Duodenal mucosa (tissue), 2 donors: Measurements from ENCODE around the gene PDE6A.

Experiments used
- H3K27ac ChIP-seq: one replicate; pipeline ENCODE4 v1.7.0; 2013; ENCODE audit warnings: low read depth, low read length
- H3K27me3 ChIP-seq, 2 donors: one replicate each; pipeline ENCODE4 v1.7.0; 2013; ENCODE audit warnings: low read length in 2 of 2, control low read depth in 1 of 2; ENCODE audit not compliant: insufficient read depth in 2 of 2, control insufficient read depth in 1 of 2
- H3K36me3 ChIP-seq, 2 donors: one replicate each; pipeline ENCODE4 v1.7.0; 2013; ENCODE audit warnings: low read length in 2 of 2, control low read depth in 1 of 2; ENCODE audit not compliant: insufficient read depth in 2 of 2, control insufficient read depth in 1 of 2
- H3K4me1 ChIP-seq, 2 donors: one replicate each; pipeline ENCODE4 v1.7.0; 2013; ENCODE audit warnings: low read length in 2 of 2, control low read depth in 1 of 2; ENCODE audit not compliant: insufficient read depth in 2 of 2, control insufficient read depth in 1 of 2
- H3K4me3 ChIP-seq, 2 donors: one replicate each; pipeline ENCODE4 v1.7.0; 2013; ENCODE audit warnings: low read length in 2 of 2, low read depth in 1 of 2
- H3K9ac ChIP-seq, 2 donors: one replicate each; pipeline ENCODE4 v1.7.0; 2013; ENCODE audit warnings: low read length in 2 of 2, low read depth in 1 of 2
- H3K9me3 ChIP-seq, 2 donors: one replicate each; pipeline ENCODE4 v1.7.0; 2013; ENCODE audit warnings: low read length in 2 of 2, control low read depth in 1 of 2; ENCODE audit not compliant: control insufficient read depth in 1 of 2

PDE6A gene

DNA sequence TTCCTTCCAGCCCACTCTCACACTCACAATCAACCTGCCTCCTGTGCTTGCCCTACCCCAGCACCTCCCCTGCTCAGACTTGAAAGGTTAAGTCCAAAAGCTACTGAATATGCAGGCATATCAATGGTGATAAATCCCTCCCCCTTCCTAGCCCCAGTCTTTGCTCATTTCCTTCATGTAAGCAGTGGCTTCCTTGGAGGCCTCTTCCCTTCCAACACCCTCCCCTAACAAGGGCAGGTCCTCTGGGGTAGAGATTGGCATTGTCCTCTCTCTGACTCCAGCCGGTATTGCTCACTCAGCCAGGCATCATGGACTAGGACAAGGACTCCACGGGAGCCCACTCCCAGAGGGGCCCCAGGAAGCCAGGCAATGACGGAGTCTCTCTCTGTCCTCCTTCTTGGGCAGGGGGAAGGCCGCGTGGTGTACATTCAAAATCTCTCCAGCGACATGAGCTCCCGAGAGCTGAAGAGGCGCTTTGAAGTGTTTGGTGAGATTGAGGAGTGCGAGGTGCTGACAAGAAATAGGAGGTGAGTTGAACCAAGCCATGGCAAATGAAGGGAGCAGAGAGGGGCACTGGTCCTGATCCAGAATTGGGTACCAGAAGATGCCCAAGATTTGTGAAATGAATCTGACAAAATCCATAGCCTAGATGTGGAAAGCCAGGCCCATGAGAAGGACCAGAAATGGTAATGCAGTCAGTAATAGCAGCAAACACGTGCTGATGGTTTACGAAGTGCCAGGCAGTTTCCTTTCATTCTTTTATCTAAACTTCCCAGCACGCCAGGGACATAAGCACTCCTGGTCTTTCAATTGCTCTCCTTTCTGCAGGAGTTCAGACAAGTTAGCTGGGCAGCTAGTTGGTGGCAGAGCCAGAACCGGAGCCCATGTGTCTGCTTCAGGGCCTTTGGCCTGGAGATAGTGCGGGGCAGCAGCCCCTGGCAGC, 102.5 kb downstream of the PDE6A start:
- no peak overlapping the region for H3K9ac ChIP-seq

DNA sequence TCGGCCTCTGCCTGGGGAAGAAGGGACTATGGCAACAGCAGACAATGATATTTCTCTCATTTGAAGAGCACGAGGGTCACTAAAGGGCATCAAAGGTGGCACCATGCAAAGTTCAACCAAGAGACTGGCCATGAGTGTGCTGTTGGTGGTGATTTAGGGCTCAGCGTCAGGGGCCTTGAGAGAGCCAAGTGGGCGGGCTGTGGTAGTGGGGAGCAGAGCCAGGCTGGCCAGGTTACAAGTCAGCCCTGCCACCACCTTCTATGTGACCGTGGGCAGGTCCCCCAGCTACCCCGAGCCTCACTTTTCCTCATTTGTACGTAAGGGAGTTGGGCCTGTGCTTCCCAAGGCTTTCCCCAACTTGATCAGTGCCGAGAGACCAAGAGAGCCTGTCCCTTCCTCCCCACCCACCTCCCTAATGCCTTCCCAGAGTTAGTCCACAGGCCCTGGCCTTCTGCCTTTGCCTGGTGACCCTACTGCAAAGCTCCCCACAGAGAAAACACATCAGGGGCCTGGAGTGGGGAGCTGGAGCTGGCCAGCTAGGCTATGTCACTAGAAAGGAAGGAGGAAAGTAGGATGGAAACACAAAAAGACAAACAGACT, 104.3 kb downstream of the PDE6A start:
- Histone ChIP-seq H3K36me3 (peaks cover 37 to 80% of the 10 kb centered on the region in 2 donors), H3K4me3 (no peak overlapping the region), H3K27ac (no peak overlapping the region), H3K27me3 (no peaks in the 10 kb centered on the region), H3K9ac (no peak overlapping the region), H3K4me1 (no peaks in the 10 kb centered on the region), H3K9me3 (no peaks in the 10 kb centered on the region)

More for the DNA sequence above, 102.5 kb downstream of the PDE6A start:
- no peak overlapping the region for H3K27ac ChIP-seq
- H3K36me3 ChIP-seq, result peaks cover 43 to 81% of the 10 kb centered on the region in 2 donors
- H3K4me1 ChIP-seq, result no peaks in the 10 kb centered on the region
- no peak overlapping the region for H3K4me3 ChIP-seq
- H3K27me3 ChIP-seq, result no peaks in the 10 kb centered on the region
- no peaks in the 10 kb centered on the region for H3K9me3 ChIP-seq

DNA sequence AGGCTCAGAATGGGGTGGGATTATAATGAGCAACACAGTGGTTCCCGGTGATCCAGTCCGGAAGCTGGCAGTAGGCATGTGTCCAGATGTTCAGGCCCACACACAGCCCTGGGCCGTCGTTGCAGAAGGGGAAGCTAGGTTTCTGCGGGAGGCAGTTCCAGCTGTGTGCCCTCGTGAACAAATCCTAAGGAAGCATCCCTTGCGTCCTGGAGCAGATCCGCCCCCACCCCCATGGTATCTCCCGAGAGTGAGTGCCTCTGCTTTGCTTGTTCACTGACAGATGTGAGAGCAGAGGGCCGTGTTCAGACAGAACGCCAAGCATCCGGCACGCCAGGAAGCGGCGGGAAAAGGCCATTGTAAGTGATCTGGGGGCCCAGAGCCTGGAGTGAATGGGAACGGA, 104.8 kb downstream of the PDE6A start:
- Histone ChIP-seq H3K4me3 (no peak overlapping the region), H3K27ac (no peak overlapping the region), H3K4me1 (no peaks in the 10 kb centered on the region), H3K9ac (no peak overlapping the region), H3K27me3 (no peaks in the 10 kb centered on the region), H3K36me3 (peaks cover 32 to 79% of the 10 kb centered on the region in 2 donors), H3K9me3 (no peaks in the 10 kb centered on the region)

DNA sequence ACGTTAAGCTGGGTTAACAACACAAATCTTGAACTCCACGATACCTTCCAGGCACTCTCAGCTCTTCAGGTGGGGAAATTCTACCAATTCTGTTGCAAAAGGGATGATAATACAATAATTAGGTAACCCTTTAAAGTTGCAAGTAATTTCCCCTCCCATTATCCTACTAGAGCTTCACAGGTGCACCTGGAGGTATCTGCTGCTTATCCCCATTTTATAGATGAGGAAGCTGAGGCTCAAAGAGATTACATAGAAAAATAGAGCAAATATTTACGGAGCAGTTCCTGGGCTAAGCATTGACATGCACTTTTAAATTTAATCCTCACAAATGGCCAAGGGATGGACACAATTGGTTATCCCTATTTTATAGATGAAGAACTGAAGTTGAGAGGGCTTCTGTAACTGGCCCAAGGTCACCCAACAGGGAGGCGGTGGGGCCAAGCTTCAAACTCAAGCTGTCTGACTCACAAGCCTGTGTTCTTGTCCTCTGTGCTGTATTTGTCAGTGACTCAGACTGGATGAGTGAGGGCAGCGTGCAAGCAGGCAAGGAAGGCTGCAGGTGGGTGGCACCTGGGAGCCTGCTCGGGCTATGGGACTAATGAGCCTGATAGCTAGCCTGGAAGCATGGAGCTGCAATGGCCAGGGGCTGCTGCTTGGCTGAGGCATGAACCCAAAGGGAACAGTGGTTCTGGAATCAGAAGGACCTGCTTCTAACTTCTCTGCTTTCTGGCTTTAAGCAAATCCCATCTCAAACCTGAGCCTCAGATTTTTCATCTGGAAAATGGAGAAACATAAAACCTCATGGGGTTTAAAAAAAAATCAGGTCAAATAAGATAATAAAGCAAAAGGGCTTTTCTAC, 105.5 kb downstream of the PDE6A start:
- Histone ChIP-seq H3K27ac (no peak overlapping the region), H3K36me3 (peaks cover 30 to 77% of the 10 kb centered on the region in 2 donors), H3K27me3 (no peaks in the 10 kb centered on the region), H3K4me3 (no peak overlapping the region), H3K4me1 (no peaks in the 10 kb centered on the region), H3K9me3 (no peaks in the 10 kb centered on the region), H3K9ac (no peak overlapping the region)

DNA sequence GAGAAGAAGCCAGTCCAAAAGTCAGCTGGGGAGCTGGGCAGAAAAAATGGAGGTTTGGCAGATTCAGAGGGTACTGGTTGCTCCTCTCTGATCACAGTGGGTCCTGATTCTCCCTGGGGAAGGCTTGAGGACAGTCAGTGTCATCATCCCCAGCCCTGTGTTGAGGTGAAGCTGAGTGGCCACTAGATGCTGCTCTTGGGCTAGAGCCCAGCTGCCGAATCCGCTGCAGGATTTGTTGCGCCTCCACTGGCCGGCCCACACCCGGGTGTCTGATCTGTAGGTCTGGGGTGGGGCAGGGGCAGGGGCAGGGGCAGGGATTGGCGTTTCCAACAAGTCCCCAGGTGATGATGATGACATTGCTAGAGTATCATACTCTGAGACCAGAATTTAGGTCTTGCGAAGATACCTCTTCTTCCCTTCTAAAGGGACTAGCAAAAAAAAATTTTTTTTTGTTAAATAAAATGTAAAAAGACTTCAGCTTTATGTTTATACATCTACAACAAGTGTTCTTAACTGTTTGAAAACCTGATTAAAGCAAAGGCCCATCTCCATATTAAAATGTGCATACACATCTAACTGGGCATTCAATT, 106.8 kb downstream of the PDE6A start:
- Histone ChIP-seq H3K27ac (no peak overlapping the region), H3K4me1 (no peaks in the 10 kb centered on the region), H3K9me3 (no peaks in the 10 kb centered on the region), H3K9ac (no peak overlapping the region), H3K36me3 (peaks cover 30 to 83% of the 10 kb centered on the region in 2 donors), H3K4me3 (no peak overlapping the region), H3K27me3 (no peaks in the 10 kb centered on the region)

DNA sequence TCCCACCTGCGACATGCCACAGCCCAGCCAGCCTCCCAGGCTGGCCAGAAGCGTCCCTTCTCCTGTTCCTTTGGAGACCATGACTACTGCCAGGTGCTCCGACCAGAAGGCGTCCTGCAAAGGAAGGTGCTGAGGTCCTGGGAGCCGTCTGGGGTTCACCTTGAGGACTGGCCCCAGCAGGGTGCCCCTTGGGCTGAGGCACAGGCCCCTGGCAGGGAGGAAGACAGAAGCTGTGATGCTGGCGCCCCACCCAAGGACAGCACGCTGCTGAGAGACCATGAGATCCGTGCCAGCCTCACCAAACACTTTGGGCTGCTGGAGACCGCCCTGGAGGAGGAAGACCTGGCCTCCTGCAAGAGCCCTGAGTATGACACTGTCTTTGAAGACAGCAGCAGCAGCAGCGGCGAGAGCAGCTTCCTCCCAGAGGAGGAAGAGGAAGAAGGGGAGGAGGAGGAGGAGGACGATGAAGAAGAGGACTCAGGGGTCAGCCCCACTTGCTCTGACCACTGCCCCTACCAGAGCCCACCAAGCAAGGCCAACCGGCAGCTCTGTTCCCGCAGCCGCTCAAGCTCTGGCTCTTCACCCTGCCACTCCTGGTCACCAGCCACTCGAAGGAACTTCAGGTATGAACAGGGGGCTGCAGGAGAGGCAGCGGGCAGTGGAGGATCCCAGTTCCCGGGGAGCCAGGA, 108.0 kb downstream of the PDE6A start:
- Histone ChIP-seq H3K4me3 (no peak overlapping the region), H3K9ac (no peak overlapping the region), H3K27me3 (no peaks in the 10 kb centered on the region), H3K9me3 (no peaks in the 10 kb centered on the region), H3K4me1 (no peaks in the 10 kb centered on the region), H3K27ac (no peak overlapping the region), H3K36me3 (peaks cover 26 to 80% of the 10 kb centered on the region in 2 donors)

DNA sequence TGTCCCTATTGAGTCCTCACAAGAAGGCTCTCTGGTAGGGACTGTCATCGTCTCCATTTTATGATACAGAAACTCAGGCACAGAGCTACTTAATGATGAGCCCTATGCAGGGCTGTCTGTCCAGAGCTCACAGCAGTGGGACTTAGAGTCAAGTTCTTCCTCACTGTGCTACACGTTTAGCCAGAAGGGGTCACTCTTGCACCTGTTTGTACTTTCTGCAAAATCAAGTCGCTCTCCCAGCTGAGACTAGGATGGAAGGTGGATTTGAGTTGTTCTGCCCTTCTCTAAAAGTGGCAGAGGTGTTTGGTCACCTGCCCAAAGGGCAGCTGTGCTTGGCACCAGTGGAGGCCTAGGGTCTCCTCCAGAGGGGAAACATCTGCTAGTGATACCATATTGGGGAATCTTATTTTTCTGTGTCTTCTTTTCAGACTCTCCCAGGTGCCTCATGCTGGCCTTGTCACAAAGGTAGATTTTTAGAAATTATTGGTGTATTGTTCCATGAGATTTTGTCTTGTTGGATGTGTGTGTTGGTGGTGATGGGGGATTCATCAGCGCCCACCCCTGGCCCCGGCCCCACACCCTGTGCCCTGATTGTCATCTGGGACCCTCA, 110.2 kb downstream of the PDE6A start:
- no peaks in the 10 kb centered on the region for H3K9me3 ChIP-seq
- no peak overlapping the region for H3K27ac ChIP-seq
- no peak overlapping the region for H3K9ac ChIP-seq
- peaks cover 33 to 74% of the 10 kb centered on the region in 2 donors for H3K36me3 ChIP-seq
- H3K27me3 ChIP-seq, result no peaks in the 10 kb centered on the region
- H3K4me1 ChIP-seq, result no peaks in the 10 kb centered on the region
- H3K4me3 ChIP-seq, result no peak overlapping the region

DNA sequence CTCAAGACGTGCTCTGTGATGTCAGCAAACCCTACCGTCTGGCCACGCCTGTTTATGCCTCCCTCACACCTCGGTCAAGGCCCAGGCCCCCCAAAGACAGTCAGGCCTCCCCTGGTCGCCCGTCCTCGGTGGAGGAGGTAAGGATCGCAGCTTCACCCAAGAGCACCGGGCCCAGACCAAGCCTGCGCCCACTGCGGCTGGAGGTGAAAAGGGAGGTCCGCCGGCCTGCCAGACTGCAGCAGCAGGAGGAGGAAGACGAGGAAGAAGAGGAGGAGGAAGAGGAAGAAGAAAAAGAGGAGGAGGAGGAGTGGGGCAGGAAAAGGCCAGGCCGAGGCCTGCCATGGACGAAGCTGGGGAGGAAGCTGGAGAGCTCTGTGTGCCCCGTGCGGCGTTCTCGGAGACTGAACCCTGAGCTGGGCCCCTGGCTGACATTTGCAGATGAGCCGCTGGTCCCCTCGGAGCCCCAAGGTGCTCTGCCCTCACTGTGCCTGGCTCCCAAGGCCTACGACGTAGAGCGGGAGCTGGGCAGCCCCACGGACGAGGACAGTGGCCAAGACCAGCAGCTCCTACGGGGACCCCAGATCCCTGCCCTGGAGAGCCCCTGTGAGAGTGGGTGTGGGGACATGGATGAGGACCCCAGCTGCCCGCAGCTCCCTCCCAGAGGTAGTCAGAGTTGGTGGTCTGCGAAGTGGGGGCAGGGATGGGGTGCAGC, 111.3 kb downstream of the PDE6A start:
- Histone ChIP-seq H3K27ac (no peak overlapping the region), H3K9ac (no peak overlapping the region), H3K4me1 (no peaks in the 10 kb centered on the region), H3K9me3 (no peaks in the 10 kb centered on the region), H3K36me3 (peaks cover 26 to 71% of the 10 kb centered on the region in 2 donors), H3K4me3 (no peak overlapping the region), H3K27me3 (no peaks in the 10 kb centered on the region)

DNA sequence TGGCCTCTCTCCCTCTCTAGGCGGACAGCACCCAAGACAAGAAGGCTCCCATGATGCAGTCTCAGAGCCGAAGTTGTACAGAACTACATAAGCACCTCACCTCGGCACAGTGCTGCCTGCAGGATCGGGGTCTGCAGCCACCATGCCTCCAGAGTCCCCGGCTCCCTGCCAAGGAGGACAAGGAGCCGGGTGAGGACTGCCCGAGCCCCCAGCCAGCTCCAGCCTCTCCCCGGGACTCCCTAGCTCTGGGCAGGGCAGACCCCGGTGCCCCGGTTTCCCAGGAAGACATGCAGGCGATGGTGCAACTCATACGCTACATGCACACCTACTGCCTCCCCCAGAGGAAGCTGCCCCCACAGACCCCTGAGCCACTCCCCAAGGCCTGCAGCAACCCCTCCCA, 112.0 kb downstream of the PDE6A start:
- no peaks in the 10 kb centered on the region for H3K9me3 ChIP-seq
- peaks cover 26 to 69% of the 10 kb centered on the region in 2 donors for H3K36me3 ChIP-seq
- H3K4me3 ChIP-seq, result no peak overlapping the region
- no peak overlapping the region for H3K9ac ChIP-seq
- no peaks in the 10 kb centered on the region for H3K27me3 ChIP-seq
- H3K27ac ChIP-seq, result no peak overlapping the region
- no peaks in the 10 kb centered on the region for H3K4me1 ChIP-seq
